Measurements from ENCODE around the gene OR5AU1. TPM values are rescaled to one million over a fixed set of nuclear protein-coding genes. Genes with fewer than 3 reads are reported as not detected.

The OR5AU1 gene
- polyA plus RNA-seq, 3 donors, result not detected

DNA sequence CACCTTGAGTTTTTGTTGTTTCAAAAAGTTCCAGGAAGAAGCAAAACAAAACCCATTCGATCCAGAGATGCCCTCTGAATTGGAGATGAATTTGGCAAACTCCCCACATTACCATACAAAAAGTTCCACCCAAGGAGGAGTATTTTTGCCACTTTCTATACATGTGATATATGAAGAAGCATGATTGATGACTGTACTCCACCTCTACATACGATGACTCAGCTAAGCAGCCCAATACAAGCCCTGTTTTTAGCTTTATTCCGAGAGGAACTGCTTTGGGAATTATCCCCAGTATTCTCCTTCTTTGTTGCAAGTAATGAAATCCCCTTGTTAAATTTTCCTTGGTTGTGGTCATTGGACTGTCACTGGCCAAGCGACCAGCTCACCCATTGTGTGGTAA lies 43.6 kb downstream of the OR5AU1 start:
- H3K36me3 Mint-ChIP-seq, result no peaks in the 10 kb centered on the region
- peaks cover 23% of the 10 kb centered on the region for H3K4me1 Mint-ChIP-seq
- WGBS (ENCODE audit: insufficient coverage), result no CpG with 5 or more reads among the region's 4 CpGs

DNA sequence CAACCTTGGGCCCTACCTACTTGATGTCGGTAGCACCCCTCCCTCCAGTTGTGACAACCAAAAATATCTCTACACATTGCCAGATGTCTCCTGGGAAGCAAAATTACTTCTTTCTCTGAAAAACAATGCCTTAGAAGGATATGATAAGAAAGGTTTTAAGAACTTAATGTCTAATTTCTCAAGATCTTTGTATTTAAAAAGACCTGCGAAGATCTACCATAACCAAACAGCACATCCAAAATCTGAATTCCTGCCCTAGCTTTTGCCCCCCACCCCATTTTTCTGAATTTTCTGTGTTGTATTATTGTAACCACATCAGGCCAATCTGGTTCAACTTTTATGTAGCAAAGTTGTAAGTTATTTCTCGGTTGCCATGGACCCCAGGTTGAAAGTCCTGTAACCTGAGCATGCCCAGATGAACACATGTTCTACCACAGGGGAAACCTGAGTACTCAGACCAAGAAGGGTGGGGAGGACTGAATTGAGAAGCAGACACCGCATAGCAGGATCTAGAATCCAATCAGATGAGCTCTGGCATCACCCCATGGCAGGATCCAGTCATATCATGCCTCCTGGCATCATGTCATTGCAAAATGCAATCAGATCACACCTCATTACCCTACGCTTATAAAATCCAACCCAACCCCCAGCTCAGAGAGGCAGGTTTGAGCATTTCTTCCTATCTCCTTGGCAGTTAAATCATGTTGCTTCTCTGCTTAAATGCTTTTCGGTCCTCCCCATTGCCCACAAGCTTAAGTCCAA lies 46.3 kb downstream of the OR5AU1 start:
- H3K27me3 Mint-ChIP-seq (ENCODE audit: low read depth in 3 of 3), result peaks cover 0 to 3% (median 0%) of the 10 kb centered on the region in 3 donors
- WGBS (ENCODE audit: insufficient coverage), result 93% methylated on average over 3 of the region's 6 CpGs
- TF ChIP-seq, protein P1, sequence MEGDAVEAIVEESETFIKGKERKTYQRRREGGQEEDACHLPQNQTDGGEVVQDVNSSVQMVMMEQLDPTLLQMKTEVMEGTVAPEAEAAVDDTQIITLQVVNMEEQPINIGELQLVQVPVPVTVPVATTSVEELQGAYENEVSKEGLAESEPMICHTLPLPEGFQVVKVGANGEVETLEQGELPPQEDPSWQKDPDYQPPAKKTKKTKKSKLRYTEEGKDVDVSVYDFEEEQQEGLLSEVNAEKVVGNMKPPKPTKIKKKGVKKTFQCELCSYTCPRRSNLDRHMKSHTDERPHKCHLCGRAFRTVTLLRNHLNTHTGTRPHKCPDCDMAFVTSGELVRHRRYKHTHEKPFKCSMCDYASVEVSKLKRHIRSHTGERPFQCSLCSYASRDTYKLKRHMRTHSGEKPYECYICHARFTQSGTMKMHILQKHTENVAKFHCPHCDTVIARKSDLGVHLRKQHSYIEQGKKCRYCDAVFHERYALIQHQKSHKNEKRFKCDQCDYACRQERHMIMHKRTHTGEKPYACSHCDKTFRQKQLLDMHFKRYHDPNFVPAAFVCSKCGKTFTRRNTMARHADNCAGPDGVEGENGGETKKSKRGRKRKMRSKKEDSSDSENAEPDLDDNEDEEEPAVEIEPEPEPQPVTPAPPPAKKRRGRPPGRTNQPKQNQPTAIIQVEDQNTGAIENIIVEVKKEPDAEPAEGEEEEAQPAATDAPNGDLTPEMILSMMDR (IDR thresholded peaks at IDR 0.05), result no peak
- H3K9me3 Mint-ChIP-seq, result no peaks in the 10 kb centered on the region
- Histone ChIP-seq H4K20me1 (ENCODE audit: insufficient read depth, low read length) (no peaks in the 10 kb centered on the region), H3K27ac (ENCODE audit: low read depth in 1 of 2, low read length in 2 of 2) (no peak overlapping the region), H3K36me3 (replicated peaks in 1 of 2; ENCODE audit: control insufficient read depth in 1 of 2, insufficient read depth in 2 of 2, low read length in 2 of 2) (no peaks in the 10 kb centered on the region), H3K79me2 (ENCODE audit: insufficient read depth, low read length) (no peaks in the 10 kb centered on the region), H3K9ac (ENCODE audit: insufficient read depth, low read length, poor library complexity, severe bottlenecking) (no peak overlapping the region), H3K4me2 (replicated peaks; ENCODE audit: extremely low read depth, low read length, poor library complexity, severe bottlenecking) (no peak overlapping the region), H3K4me3 (replicated peaks in 1 of 3; ENCODE audit: low read depth in 2 of 3, low read length in 3 of 3) (no peak overlapping the region), H3K4me1 (ENCODE audit: control insufficient read depth in 1 of 2, insufficient read depth in 2 of 2, low read length in 2 of 2) (peaks cover 38 to 40% of the 10 kb centered on the region in 2 donors), H3K9me3 (replicated peaks in 1 of 2; ENCODE audit: control insufficient read depth in 1 of 2, insufficient read depth in 1 of 2, low read length in 2 of 2) (no peaks in the 10 kb centered on the region), H2AFZ (ENCODE audit: insufficient read depth, low read depth, low read length, poor library complexity, severe bottlenecking) (no peak overlapping the region), H3K27me3 (ENCODE audit: control insufficient read depth in 2 of 2, insufficient read depth in 2 of 2, low read length in 2 of 2) (no peaks in the 10 kb centered on the region)
- DNase-seq, result no peak
- H3K36me3 Mint-ChIP-seq, result no peaks in the 10 kb centered on the region
- intact Hi-C loops (cut with micrococcal nuclease), result loop anchor here (5.0 to 10.0 kb wide), 4 partner anchors 92 to 645 kb away; partner anchors contain the start of genes ANG (in 1 of the 2), PIP4P1 (in 1 of the 2), PNP (in 1 of the 2) and RNASE4 (in 1 of the 2)
- H3K4me1 Mint-ChIP-seq, result peaks cover 48% of the 10 kb centered on the region
- no peak overlapping the region for H3K4me3 Mint-ChIP-seq
- no peak overlapping the region for H3K27ac Mint-ChIP-seq

More for the DNA sequence above, 43.6 kb downstream of the OR5AU1 start:
- no peak overlapping the region for H3K4me3 Mint-ChIP-seq
- Histone ChIP-seq H3K27ac (ENCODE audit: low read depth in 1 of 2, low read length in 2 of 2) (no peak overlapping the region), H3K9ac (ENCODE audit: insufficient read depth, low read length, poor library complexity, severe bottlenecking) (no peak overlapping the region), H3K36me3 (replicated peaks in 1 of 2; ENCODE audit: control insufficient read depth in 1 of 2, insufficient read depth in 2 of 2, low read length in 2 of 2) (no peaks in the 10 kb centered on the region), H3K9me3 (replicated peaks in 1 of 2; ENCODE audit: control insufficient read depth in 1 of 2, insufficient read depth in 1 of 2, low read length in 2 of 2) (no peaks in the 10 kb centered on the region), H3K27me3 (ENCODE audit: control insufficient read depth in 2 of 2, insufficient read depth in 2 of 2, low read length in 2 of 2) (no peaks in the 10 kb centered on the region), H2AFZ (ENCODE audit: insufficient read depth, low read depth, low read length, poor library complexity, severe bottlenecking) (no peak overlapping the region), H4K20me1 (ENCODE audit: insufficient read depth, low read length) (no peaks in the 10 kb centered on the region), H3K4me1 (ENCODE audit: control insufficient read depth in 1 of 2, insufficient read depth in 2 of 2, low read length in 2 of 2) (peaks cover 11 to 13% of the 10 kb centered on the region in 2 donors), H3K79me2 (ENCODE audit: insufficient read depth, low read length) (no peaks in the 10 kb centered on the region), H3K4me3 (replicated peaks in 1 of 3; ENCODE audit: low read depth in 2 of 3, low read length in 3 of 3) (no peak overlapping the region), H3K4me2 (replicated peaks; ENCODE audit: extremely low read depth, low read length, poor library complexity, severe bottlenecking) (no peak overlapping the region)
- no peak for DNase-seq
- H3K27me3 Mint-ChIP-seq (ENCODE audit: low read depth in 3 of 3), result peaks cover 0 to 3% (median 0%) of the 10 kb centered on the region in 3 donors
- no peak overlapping the region for H3K27ac Mint-ChIP-seq
- TF ChIP-seq, protein P1 (IDR thresholded peaks at IDR 0.05), result no peak
- H3K9me3 Mint-ChIP-seq, result no peaks in the 10 kb centered on the region
- intact Hi-C loops (cut with micrococcal nuclease), result no loop called here

Data from CD14-positive monocyte (primary cell).